IPS-18c (cell line): ENCODE measurements around the gene HRAS.

ENCODE experiments used
- H3K4me3 ChIP-seq: 2 replicates; pipeline ENCODE4 v1.7.0; 2013; ENCODE audit warnings: low read depth, mild to moderate bottlenecking, low read length, moderate library complexity; ENCODE audit not compliant: insufficient read depth
- H3K9me3 ChIP-seq: one replicate; pipeline ENCODE4 v1.6.1; 2013; ENCODE audit warnings: mild to moderate bottlenecking, low read length, moderate library complexity; ENCODE audit not compliant: control insufficient read depth, insufficient read depth

The HRAS gene

DNA sequence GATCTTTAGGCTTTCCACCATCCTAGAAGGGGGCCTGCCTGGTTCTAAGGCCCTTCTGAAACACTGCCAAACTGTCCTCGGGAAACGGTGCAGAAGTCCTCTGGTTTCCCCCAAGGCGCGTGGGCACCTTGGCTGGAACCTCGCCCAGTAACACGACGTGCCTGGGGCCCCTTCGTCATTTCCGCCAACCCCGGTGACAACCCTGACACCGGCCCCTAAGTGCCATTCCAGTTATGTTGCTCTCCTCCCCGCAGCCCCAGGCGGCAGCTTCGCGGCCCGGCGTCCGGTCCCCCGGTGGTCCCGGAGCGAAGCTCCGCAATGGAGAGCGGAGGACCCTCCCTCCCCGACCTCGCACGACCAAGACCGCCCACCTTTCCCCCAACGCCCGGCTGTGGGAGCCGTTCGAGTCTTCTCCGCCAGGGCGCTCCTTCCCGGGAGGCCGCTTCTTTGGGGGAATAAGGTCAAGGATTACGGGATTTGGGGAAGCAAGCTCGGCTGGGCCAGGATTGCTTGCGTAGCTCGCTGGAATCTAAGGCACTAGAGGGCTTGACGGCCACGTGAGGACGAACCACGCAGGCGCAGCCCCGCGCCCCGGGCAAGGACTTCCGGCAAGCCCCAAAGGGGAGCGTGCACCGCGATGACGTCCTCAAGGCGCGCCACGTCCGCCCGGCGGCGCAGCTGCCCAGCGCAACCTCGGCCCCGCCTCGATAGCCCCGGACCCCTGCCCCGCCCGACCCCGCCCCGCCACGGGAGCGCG is 29.0 kb downstream of the HRAS start:
- peak overlapping the region; percentile 98 for H3K4me3 ChIP-seq
- H3K9me3 ChIP-seq: no peaks in the 10 kb centered on the region

DNA sequence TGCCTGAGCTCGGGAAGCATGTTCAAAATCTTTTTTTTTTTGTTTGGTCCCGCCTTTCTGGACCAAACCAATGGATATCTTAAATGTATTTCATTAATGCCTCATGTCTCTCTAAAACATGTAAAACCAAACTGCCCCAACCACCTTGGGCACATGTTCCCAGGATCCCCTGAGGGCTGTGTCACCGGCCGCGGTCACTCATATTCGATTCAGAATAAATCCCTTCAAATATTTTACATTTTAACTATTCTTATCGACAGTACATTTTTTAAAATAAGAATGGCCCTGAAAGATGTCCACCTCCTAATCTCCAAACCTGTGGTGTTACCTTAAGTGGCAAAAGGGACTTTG is 30.4 kb downstream of the HRAS start:
- no peak overlapping the region for H3K4me3 ChIP-seq
- H3K9me3 ChIP-seq: no peaks in the 10 kb centered on the region

DNA sequence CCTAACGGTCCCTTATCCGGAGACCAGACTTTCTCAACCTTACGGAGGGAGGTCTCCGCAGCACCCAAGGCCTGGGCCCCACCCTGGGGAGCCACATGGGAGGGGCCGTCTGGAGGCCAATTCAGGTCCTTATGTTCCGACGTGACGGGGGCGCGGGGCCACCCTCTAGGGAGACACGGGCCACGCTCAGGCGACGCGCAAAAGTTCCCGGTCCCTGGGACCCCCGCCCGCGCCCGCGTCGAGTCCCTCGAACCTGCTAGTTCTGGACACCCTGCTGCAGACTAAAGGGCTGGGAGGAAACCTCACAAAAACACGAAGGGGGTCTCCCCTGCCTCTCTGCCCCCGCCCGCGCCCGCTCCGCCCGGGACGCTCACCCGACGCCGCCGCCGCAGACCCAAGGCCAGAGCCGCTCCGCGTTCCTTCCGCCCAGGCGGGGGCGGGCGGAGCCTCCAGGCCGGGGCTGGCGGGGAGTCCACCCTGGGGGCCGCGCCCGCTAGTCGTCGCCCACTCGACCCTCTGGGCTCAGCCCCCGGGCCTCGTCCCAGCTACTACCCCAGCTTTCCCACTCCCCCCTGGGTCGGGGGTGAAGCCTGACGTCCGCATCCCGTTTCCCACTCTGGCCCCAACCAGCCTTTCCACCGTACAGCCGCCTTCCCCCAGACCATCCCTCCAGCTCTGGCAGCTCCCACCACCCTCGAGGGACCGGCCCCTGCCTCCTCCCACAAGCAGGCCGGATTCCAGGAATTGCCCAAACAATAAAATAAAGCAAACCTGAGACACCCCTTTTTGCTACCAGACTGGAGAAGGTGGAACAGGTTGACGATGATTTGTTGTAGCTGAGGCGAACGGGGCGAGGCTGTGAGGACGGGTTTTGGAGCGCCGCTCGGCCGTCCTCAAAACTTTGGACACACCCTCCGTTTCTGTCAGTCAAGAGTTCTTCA is 31.1 kb downstream of the HRAS start:
- Histone ChIP-seq H3K9me3 (no peaks in the 10 kb centered on the region), H3K4me3 (no peak overlapping the region; the same call in 1 of the 2 replicates)

DNA sequence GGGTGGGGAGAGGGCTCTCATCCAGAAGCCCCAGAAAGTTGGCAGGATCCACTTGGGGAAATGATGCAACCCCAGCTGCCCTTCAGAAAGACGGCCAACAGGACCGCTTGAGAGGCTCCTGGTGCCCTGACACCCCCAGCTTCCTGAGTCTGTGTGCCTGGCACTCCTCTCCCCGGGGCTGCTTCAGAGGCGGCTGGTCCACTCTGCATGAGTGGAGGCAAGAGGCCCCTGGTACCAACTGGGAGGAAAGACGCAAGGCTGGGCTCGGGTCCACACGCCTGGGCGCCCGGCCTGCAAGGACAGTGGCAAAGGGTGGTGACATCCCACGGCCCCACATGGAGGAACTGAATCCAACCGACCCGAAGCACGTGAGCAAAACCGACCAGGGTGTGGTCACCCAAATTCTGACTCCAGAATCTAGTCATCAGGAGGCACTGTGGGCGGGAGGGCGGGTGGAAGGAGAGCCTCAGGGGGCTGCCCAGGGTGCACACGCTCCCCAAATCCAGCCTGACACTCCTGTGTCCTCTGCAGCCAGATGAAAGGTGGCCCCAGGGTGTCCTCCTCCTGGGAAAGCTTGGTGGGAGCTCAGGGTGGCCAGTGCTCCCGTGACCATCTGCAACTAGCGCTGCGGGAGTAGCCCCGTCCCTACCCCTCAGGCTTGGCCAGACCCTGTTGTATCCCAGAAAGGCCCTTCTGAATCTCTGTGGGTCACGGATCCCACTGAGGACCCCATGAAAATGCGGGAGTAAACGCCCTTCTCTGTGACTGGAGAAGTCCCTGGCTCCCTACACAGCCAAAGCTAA is 32.0 kb downstream of the HRAS start:
- Histone ChIP-seq H3K9me3 (peaks cover under 1% of the 10 kb centered on the region), H3K4me3 (no peak overlapping the region)

DNA sequence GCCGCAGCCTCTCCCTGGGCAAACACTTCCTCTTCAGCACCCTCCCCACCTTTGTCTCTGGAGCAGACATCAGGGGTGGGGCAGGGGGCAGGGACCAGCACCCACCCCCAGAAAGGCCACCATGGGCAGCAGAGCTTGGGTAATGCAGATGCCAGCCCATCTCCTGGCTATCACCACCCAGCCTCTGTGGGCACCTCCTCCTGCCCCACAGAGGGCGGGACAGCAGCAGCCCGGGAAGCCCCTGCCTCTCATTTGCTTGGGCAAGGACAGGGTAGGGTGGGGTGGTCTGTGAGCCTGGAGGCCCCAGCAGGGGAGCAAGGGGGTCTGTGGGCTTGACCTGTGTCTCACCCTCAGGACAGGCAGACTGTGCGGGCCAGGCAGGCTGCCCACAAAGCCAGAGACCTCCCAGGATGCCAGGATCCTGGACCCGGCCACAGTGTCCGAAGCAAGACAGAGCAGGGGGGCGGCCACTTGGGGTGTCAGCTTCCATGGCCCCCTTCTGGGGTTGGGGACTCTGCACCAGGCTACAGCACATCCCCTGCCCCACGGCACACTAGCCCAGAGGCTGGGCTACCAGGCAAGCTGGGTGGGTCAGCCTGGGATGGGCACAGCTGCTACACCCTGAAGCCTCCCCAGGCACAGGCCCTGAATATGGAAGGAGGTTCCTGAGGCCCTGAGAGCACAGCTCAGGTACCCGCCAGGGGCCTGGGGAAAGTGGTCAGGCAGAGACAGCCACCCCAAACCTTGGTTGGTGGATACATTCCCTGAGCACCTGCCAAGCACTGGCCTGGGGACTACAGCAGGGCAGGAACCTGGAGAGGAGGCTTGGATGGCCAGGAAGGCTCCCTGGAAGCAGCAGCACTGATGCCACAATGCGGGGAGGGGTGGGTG is 32.8 kb downstream of the HRAS start:
- Histone ChIP-seq H3K4me3 (no peak overlapping the region), H3K9me3 (peaks cover 3% of the 10 kb centered on the region)

DNA sequence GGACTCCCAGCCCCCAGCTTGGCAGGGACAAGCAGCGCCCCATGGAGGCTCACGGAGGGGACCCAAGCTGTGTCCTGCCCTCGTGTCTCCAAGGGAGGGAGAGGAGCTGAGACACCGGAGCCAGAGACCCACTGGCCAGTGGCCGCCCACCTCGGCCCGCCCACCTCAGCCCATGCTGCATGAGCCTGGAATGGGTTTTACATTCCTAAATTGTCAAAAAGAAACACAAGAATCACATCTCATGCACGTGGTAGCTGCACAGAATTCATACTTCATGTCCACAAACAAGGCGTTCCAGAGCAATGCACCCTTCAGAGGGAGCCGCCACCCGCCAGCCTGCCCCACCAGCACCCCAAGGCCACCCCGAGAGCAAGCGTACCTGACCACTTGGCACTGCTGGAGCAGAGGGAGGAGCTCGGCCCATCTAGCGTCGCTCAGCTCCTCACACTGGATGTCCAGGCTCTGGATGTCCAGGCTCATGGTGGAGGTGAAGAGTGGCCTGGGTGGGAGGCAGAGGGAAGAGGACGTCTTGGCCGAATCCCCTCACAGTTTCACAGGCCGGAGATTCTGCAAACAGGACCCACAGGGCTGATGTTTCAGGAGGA is 33.6 kb downstream of the HRAS start:
- Histone ChIP-seq H3K9me3 (peaks cover 3% of the 10 kb centered on the region), H3K4me3 (no peak overlapping the region)

DNA sequence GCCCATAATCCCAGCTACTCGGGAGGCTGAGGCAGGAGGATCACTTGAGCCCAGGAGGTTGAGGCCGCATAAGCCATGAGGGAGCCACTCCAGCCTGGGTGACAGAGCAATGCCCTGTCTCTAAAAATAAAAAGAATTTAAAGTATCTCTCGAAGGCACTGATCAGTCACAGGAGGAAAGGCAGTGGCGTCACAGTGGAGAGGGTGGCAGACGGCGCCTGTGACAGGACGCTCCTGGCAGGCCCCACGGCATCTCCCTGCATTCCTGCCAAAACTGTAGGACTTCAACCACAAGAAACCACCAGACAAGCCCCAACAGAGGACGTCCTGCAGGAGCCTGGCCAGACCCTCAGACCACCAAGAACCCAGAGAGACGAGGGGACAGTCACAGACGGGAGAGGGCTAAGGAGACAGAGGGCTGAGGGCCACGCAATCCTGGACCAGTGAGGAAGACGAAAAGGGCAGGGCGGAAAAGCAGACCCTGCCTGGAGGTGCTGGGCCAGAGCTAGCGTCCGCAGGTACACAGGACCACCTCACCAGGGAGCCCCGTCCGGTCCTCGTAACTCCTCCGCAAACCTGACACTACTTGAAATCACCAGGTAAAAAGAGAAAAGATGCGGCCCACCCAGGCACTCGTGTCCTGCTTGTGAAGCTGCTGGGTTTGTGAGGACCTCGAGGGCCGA is 34.2 kb downstream of the HRAS start:
- Histone ChIP-seq H3K4me3 (no peak overlapping the region), H3K9me3 (peaks cover 6% of the 10 kb centered on the region)

DNA sequence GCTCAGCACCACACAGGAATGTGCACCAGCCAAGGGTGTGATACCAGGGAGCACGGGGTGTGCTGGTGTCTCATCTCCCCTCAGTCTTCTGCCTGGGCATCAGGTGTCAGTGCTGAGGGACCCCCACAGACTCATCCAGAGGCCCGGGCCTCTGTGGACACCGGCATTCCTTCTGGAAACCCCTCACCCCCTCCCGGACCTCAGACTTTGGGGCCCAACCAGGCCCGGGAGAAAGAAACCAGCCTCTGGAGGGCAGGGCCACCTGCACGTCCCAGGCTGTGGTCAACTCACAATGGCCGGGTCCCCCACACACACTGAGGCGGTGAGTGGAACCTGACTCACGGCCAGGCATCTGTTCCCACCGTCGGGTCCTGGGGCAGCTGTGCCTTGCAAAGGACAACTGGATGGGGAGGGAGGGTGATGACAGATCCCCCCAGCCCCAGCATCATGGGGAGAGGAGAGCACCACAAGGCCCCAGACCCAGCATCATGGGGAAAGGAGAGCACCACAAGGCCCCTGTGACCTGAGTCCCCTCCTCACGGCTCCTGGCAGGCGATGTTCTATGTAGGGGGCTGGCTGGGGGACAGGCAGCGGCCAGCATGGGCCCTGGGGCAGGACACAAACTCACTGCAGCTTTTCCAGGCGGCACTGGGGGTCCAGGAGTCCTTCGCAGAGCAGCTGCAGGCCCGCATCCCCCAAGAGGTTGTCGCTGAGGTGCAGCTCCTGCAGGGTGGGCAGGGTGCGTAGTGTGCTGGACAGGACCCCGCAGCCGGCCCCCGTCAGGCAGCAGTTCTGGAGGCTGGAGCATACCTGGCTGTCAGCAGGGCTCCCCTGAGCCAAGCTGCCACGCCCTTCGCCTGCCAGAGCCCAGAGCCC is 35.9 kb downstream of the HRAS start:
- Histone ChIP-seq H3K9me3 (peaks cover 6% of the 10 kb centered on the region), H3K4me3 (no peak overlapping the region)

DNA sequence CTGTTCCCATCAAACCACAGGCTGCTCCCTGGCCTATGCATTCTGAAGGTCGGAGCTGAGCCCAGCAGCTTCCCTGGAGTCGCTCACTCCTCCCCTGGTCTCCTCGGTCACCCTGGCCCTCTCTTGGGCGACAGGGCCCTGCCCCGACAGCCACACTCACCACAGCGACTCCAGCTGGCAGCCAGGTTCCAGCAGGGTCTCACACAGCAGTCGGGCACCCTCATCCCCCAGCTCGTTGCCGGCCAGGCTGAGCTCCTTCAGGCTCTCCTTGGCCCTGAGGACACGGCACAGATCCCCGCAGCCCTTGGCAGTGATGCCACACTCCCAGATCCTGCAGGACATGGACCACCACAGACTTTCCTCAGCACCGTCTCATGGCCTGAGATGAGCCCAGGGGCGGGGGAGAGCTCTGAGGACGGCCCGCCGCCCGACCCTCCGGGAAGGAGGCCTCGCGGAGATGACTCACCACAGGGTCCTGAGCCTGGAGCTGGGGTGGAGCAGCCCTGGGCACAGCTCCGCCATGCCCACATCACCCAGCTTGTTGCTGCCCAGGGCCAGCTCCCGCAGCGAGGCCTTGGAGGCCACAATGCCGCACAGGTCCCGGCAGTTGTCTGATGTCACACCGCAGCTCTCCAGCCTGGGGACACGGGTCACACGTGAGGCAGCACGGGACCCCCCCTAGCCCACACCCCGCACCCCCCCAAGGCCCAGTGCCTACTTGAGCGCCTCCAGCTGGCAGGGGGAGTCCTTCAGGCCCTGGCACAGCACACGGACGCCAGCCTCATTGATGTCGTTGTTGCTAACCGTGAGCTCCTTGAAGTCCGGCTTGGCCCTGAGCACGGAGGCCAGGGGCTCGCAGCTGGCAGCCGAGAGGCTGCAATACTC is 36.8 kb downstream of the HRAS start:
- no peak overlapping the region for H3K4me3 ChIP-seq
- H3K9me3 ChIP-seq: peaks cover 6% of the 10 kb centered on the region

DNA sequence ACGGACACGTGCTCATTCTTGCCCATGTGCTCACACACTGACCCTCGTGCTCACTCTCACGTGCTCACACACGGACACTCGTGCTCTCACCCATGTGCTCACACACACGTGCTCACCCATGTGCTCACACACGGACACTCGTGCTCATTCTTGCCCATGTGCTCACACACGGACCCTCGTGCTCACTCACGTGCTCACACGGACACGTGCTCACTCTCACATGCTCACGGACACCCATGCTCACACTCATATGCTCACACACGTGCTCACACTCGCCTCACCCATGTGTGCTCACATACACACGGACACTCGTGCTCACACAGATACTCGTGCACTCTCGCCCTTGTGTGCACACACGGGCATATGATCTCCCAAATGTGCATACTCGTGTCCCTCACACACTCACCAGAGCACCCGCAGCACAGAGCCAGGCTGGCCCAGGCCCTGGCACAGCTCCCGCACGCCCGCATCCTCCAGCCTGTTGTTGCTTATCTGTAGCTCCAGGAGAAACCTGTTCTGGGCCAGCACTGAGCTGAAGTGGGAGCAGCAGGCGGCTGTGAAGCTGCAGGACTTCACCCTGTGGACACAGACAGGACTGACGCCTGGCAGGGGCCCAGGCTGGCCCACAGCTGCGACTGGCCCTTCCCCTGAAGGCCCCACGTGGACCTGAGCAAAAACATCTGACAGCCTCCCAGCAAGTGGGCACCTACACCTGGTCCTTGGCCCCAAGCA is 37.6 kb downstream of the HRAS start:
- no peak overlapping the region for H3K4me3 ChIP-seq
- H3K9me3 ChIP-seq: peaks cover 6% of the 10 kb centered on the region

DNA sequence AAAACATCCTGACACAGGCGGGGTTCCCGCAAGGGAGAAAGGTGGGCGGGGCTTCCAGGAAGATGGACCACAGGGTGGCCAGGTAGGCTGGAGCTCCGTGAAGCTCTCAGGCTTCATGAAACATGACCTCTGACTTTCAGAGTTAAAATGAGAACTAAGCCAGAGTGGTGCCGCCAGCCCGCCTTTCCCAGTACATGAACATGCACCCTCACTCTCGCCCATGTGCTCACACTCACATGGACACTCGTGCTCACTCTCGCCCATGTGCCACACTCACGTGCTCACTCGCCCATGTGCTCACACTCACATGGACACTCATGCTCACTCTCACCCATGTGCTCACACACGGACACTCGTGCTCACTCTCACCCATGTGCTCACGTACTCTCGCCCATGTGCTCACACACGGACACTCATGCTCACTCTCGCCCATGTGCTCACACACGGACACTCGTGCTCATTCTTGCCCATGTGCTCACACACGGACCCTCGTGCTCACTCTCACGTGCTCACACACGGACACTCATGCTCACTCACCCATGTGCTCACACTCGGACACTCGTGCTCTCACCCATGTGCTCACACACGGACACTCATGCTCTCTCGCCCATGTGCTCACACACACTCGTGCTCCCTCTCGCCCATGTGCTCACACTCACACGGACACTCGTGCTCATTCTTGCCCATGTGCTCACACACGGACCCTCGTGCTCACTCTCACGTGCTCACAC is 38.4 kb downstream of the HRAS start:
- no peak overlapping the region for H3K4me3 ChIP-seq
- H3K9me3 ChIP-seq: peaks cover 6% of the 10 kb centered on the region

DNA sequence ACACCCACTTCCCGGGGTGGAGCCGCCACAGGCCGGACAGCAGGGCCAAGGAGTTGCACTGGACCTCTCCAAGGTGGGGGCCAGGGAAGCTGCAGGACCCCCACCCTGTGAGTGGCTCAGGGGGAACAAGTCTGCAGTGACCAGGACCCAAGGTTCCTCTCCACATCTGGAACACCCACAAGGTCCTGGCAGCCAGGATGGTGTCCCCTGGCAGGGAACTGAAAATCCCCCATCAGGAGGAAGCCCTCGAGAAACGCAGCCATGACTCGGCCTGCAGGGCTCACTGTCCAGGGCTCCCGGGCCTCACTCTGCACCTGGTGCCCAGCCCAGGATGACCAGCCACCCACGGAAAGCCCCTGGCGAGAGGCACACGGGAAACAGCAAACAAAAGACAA is 39.8 kb downstream of the HRAS start:
- no peak overlapping the region for H3K4me3 ChIP-seq
- H3K9me3 ChIP-seq: peaks cover 6% of the 10 kb centered on the region
